GM23338 (cell line): ENCODE results near the gene PRRX1. TPM values are rescaled to one million over a fixed set of nuclear protein-coding genes. Genes with fewer than 3 reads are reported as not detected.
A peak's percentile ranks its signal among the peaks of the same experiment; 100 is the strongest.

Experiments used
- ATAC-seq: fragments of 200-7000 bp; cut with Tn5 transposase; 3 replicates; pipeline ENCODE4 v1.9.1; 2020
- DNase-seq: peaks from one replicate; pipeline ENCODE4 v3.0.0-alpha.2; 2015; ENCODE audit warnings: low spot score
- H2AFZ ChIP-seq: fragments of 200-600 bp; sonication (generic); 2 replicates; pipeline ENCODE4 v1.8.0; 2016; ENCODE audit warnings: antibody characterized with exemption, mild to moderate bottlenecking, moderate library complexity
- H3F3A ChIP-seq: fragments of 200-600 bp; sonication (generic); replicated peaks from 2 replicates; pipeline ENCODE4 v1.8.0; 2017; ENCODE audit warnings: antibody characterized with exemption, mixed run types, low read depth
- H3K27ac ChIP-seq: fragments of 200-600 bp; sonication (generic); 2 replicates; pipeline ENCODE4 v1.6.1; 2016; ENCODE audit warnings: low read depth
- H3K27me3 ChIP-seq: fragments of 200-600 bp; sonication (generic); 2 replicates; pipeline ENCODE4 v1.8.0; 2016; ENCODE audit warnings: mild to moderate bottlenecking, mixed run types, moderate library complexity; ENCODE audit not compliant: insufficient read depth
- H3K36me3 ChIP-seq: fragments of 200-600 bp; sonication (generic); 2 replicates; pipeline ENCODE4 v1.8.0; 2016; ENCODE audit warnings: mild to moderate bottlenecking; ENCODE audit not compliant: insufficient read depth
- H3K4me1 ChIP-seq: fragments of 200-600 bp; sonication (generic); 2 replicates; pipeline ENCODE4 v1.8.0; 2016; ENCODE audit warnings: mild to moderate bottlenecking, moderate library complexity; ENCODE audit not compliant: insufficient read depth
- H3K4me2 ChIP-seq: fragments of 200-600 bp; sonication (generic); 2 replicates; pipeline ENCODE4 v1.7.1; 2017; ENCODE audit warnings: mixed run types
- H3K4me3 ChIP-seq: fragments of 200-600 bp; sonication (generic); 2 replicates; pipeline ENCODE4 v1.6.1; 2016; ENCODE audit warnings: mixed run types
- H3K79me2 ChIP-seq: fragments of 200-600 bp; sonication (generic); replicated peaks from 2 replicates; pipeline ENCODE4 v1.8.0; 2017; ENCODE audit warnings: mild to moderate bottlenecking; ENCODE audit not compliant: insufficient read depth
- H3K9me2 ChIP-seq: fragments of 200-600 bp; sonication (generic); 2 replicates; pipeline ENCODE4 v1.8.0; 2017; ENCODE audit not compliant: insufficient read depth
- H4K20me1 ChIP-seq: fragments of 200-600 bp; sonication (generic); replicated peaks from 2 replicates; pipeline ENCODE4 v1.8.0; 2017; ENCODE audit warnings: mild to moderate bottlenecking; ENCODE audit not compliant: insufficient read depth
- H3K27ac Mint-ChIP-seq: 2 replicates; pipeline ENCODE4 v1.8.0; 2020; ENCODE audit warnings: inconsistent platforms, mild to moderate bottlenecking, moderate library complexity, mixed read lengths
- H3K27me3 Mint-ChIP-seq: 3 replicates; pipeline ENCODE4 v1.8.0; 2022; ENCODE audit warnings: low read depth, mild to moderate bottlenecking, moderate library complexity, mixed read lengths, inconsistent platforms; ENCODE audit not compliant: insufficient read depth, poor library complexity
- H3K36me3 Mint-ChIP-seq: 3 replicates; pipeline ENCODE4 v1.8.0; 2021; ENCODE audit warnings: low read depth, mild to moderate bottlenecking, inconsistent platforms, moderate library complexity, mixed read lengths
- H3K4me1 Mint-ChIP-seq: 3 replicates; pipeline ENCODE4 v1.8.0; 2020; ENCODE audit warnings: mild to moderate bottlenecking, inconsistent platforms, mixed read lengths
- H3K4me3 Mint-ChIP-seq: 3 replicates; pipeline ENCODE4 v1.8.0; 2021; ENCODE audit warnings: moderate library complexity, mild to moderate bottlenecking, inconsistent platforms, mixed read lengths
- H3K9me3 Mint-ChIP-seq: 3 replicates; pipeline ENCODE4 v1.8.0; 2020; ENCODE audit warnings: moderate library complexity, mild to moderate bottlenecking, inconsistent platforms, mixed read lengths
- EZH2 ChIP-seq: fragments of 200-600 bp; sonication (generic); IDR thresholded peaks from one replicate; pipeline ENCODE4 v1.8.0; 2017; ENCODE audit warnings: antibody characterized with exemption, mild to moderate bottlenecking, low read depth; ENCODE audit not compliant: unreplicated experiment
- ZNF462 ChIP-seq: fragments of 250-450 bp; sonication (Bioruptor Pico); IDR thresholded peaks from 2 replicates; pipeline ENCODE4 v1.5.0; 2020; ENCODE audit warnings: mild to moderate bottlenecking, moderate library complexity
- polyA plus RNA-seq: library from polyadenylated mRNA; unstranded; fragments of >200 nt; fragmentation: Nextera tagmentation; extraction: Ambion mirVana; gene quantifications from 2 replicates; pipeline ENCODE4 v1.2.1, GENCODE V29; 2016
- total RNA-seq: library from RNA; depleted of rRNA; stranded (reverse); fragments of >200 nt; shearing (Covaris generic); gene quantifications from 2 replicates; pipeline ENCODE4 v1.2.3, GENCODE V29; 2014

The PRRX1 gene
- total and polyA plus RNA-seq, 2 experiments from 2014 or later: 0.58 TPM; not detected in 1

- no peaks in the 10 kb centered on the region for H3K4me1 ChIP-seq
- H3K4me3 ChIP-seq: no peak overlapping the region
- H3K27ac Mint-ChIP-seq: no peak overlapping the region
- 0 out of 3 replicates have a peak, but pooled peaks cover 2% of the 10 kb centered on the region for H3K4me1 Mint-ChIP-seq
- TF ChIP-seq ZNF462: no peak
- no peak overlapping the region for H3K27ac ChIP-seq
- H3K4me2 ChIP-seq: no peak overlapping the region
- H3K27me3 ChIP-seq: no peaks in the 10 kb centered on the region
- H3K9me3 Mint-ChIP-seq: no peaks in the 10 kb centered on the region
- H3F3A ChIP-seq: no peaks in the 10 kb centered on the region
- no peak overlapping the region for H3K4me3 Mint-ChIP-seq
- no peaks in the 10 kb centered on the region for H3K36me3 Mint-ChIP-seq
- H4K20me1 ChIP-seq: no peaks in the 10 kb centered on the region
- DNase-seq: no peak
- no peak overlapping the region for H2AFZ ChIP-seq
- no peaks in the 10 kb centered on the region; the same call in 1 of the 2 replicates for H3K9me2 ChIP-seq
- ATAC-seq: no peak
- no peaks in the 10 kb centered on the region for H3K27me3 Mint-ChIP-seq
- no peaks in the 10 kb centered on the region for H3K36me3 ChIP-seq
- no peaks in the 10 kb centered on the region for H3K79me2 ChIP-seq
These were observed 39.8 kb upstream of the PRRX1 start for GRCh38 chr1:170624146-170624545.

DNA sequence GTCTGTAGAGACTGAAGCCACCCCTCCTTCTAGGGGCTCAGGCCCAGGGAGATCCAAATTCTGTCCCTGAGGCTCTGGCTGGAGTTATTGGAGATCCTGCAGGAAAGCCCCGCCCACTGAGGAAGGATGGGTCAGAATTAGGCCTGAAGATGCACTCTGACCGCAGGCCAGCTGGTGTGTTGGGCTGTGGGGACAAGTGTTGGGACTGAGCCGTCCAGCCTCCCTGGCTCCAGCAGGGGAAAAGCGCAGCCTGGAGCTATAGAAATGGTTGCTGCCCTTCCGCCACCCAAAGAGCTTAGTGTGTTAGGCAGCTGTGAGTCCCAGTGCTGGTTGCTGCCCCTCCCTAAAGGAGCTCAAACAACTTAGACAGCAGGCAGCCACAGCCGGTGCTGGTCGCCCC, 33.0 kb upstream of the PRRX1 start:
- Histone ChIP-seq H3K36me3 (no peaks in the 10 kb centered on the region), H2AFZ (peak overlapping the region; percentile 83; the same call in 1 of the 2 replicates), H3K79me2 (no peaks in the 10 kb centered on the region), H4K20me1 (no peaks in the 10 kb centered on the region), H3K4me2 (no peak overlapping the region), H3K27me3 (no peaks in the 10 kb centered on the region), H3F3A (no peaks in the 10 kb centered on the region), H3K9me2 (no peaks in the 10 kb centered on the region), H3K27ac (no peak overlapping the region), H3K4me3 (no peak overlapping the region), H3K4me1 (no peaks in the 10 kb centered on the region)
- H3K4me1 Mint-ChIP-seq: peaks cover 2% of the 10 kb centered on the region; the same call in 1 of the 3 replicates
- DNase-seq: peak; percentile 13
- no peak for TF ChIP-seq EZH2
- H3K27me3 Mint-ChIP-seq: peaks cover 1% of the 10 kb centered on the region
- H3K36me3 Mint-ChIP-seq: no peaks in the 10 kb centered on the region
- no peak overlapping the region for H3K4me3 Mint-ChIP-seq
- peak; percentile 39; the same call in 2 of the 3 replicates for ATAC-seq
- H3K27ac Mint-ChIP-seq: no peak overlapping the region
- H3K9me3 Mint-ChIP-seq: no peaks in the 10 kb centered on the region
